Stimulated activated naive B cell treated with anti-CD40 and anti-IgM and Interleukin-4, amounts not matched to agents 10 μg/mL and 1 μg/mL and 100 μg/mL, for 72 hours (primary cell): ENCODE measurements around the gene KRT86.

Experiments
- ATAC-seq, 2 donors: fragments of 150-1000 bp; cut with Tn5 transposase; replicated peaks; 2 replicates each; pipeline ENCODE4 v1.10.0; 2021; ENCODE audit warnings: moderate library complexity in 1 of 2
- DNase-seq: peaks from one replicate; pipeline ENCODE4 v3.0.0; 2021
- H3K27ac Mint-ChIP-seq: one replicate; pipeline ENCODE4 v1.8.0; 2022; ENCODE audit warnings: mild to moderate bottlenecking, mixed read lengths
- H3K27me3 Mint-ChIP-seq, 2 donors: one replicate each; pipeline ENCODE4 v1.8.0; 2022; ENCODE audit warnings: mixed read lengths in 2 of 2
- H3K36me3 Mint-ChIP-seq, 2 donors: one replicate each; pipeline ENCODE4 v1.8.0; 2022; ENCODE audit warnings: mixed read lengths in 2 of 2, mild to moderate bottlenecking in 1 of 2
- H3K4me1 Mint-ChIP-seq, 2 donors: one replicate each; pipeline ENCODE4 v1.8.0; 2022; ENCODE audit warnings: mixed read lengths in 2 of 2, mild to moderate bottlenecking in 1 of 2
- H3K4me3 Mint-ChIP-seq, 2 donors: one replicate each; pipeline ENCODE4 v1.8.0; 2022; ENCODE audit warnings: mild to moderate bottlenecking in 2 of 2, mixed read lengths in 2 of 2, moderate library complexity in 1 of 2
- H3K9me3 Mint-ChIP-seq, 2 donors: one replicate each; pipeline ENCODE4 v1.8.0; 2022; ENCODE audit warnings: mixed read lengths in 2 of 2, mild to moderate bottlenecking in 1 of 2

Gene KRT86

GRCh38 chr12:52263761-52264434, 10.5 kb upstream of the KRT86 start:
- Mint-ChIP-seq H3K27me3 (peaks cover 38 to 41% of the 10 kb centered on the region in 2 donors), H3K4me3 (no peak overlapping the region), H3K36me3 (no peaks in the 10 kb centered on the region), H3K27ac (no peak overlapping the region), H3K4me1 (no peaks in the 10 kb centered on the region), H3K9me3 (no peaks in the 10 kb centered on the region)
- ATAC-seq (no peak), DNase-seq (no peak)

- H3K4me1 Mint-ChIP-seq = no peaks in the 10 kb centered on the region
- ATAC-seq (no peak), DNase-seq (no peak)
- H3K36me3 Mint-ChIP-seq = no peaks in the 10 kb centered on the region
- peaks cover 33 to 36% of the 10 kb centered on the region in 2 donors for H3K27me3 Mint-ChIP-seq
- H3K27ac Mint-ChIP-seq = no peak overlapping the region
- H3K9me3 Mint-ChIP-seq = no peaks in the 10 kb centered on the region
- H3K4me3 Mint-ChIP-seq = no peak overlapping the region
Observed at GRCh38 chr12:52264435-52264825, 10.0 kb upstream of the KRT86 start.

- Mint-ChIP-seq H3K4me3 (no peak overlapping the region), H3K9me3 (no peaks in the 10 kb centered on the region), H3K36me3 (no peaks in the 10 kb centered on the region)
Observed at GRCh38 chr12:52266514-52266913, 7.9 kb upstream of the KRT86 start.

GRCh38 chr12:52267266-52267665, 7.2 kb upstream of the KRT86 start:
- H3K27me3 Mint-ChIP-seq = peaks cover 23 to 24% of the 10 kb centered on the region in 2 donors
- H3K27ac Mint-ChIP-seq = no peak overlapping the region
- ATAC-seq = no peak
- no peak overlapping the region for H3K4me3 Mint-ChIP-seq
- DNase-seq = no peak
- no peaks in the 10 kb centered on the region for H3K36me3 Mint-ChIP-seq
- no peaks in the 10 kb centered on the region for H3K9me3 Mint-ChIP-seq
- no peaks in the 10 kb centered on the region for H3K4me1 Mint-ChIP-seq

More at GRCh38 chr12:52266514-52266913, 7.9 kb upstream of the KRT86 start:
- H3K27ac Mint-ChIP-seq = no peak overlapping the region
- no peak for DNase-seq
- no peak for ATAC-seq
- H3K27me3 Mint-ChIP-seq = peaks cover 27 to 29% of the 10 kb centered on the region in 2 donors
- no peaks in the 10 kb centered on the region for H3K4me1 Mint-ChIP-seq

- H3K4me3 Mint-ChIP-seq = no peak overlapping the region
- no peak for DNase-seq
- no peak overlapping the region for H3K27ac Mint-ChIP-seq
- no peak for ATAC-seq
- H3K27me3 Mint-ChIP-seq = peaks cover 20% of the 10 kb centered on the region in 2 donors
- no peaks in the 10 kb centered on the region for H3K36me3 Mint-ChIP-seq
- H3K4me1 Mint-ChIP-seq = no peaks in the 10 kb centered on the region
- no peaks in the 10 kb centered on the region for H3K9me3 Mint-ChIP-seq
Observed at GRCh38 chr12:52267699-52268098, 6.7 kb upstream of the KRT86 start.

GRCh38 chr12:52268212-52268611, 6.2 kb upstream of the KRT86 start:
- Mint-ChIP-seq H3K4me3 (no peak overlapping the region), H3K36me3 (no peaks in the 10 kb centered on the region), H3K4me1 (no peaks in the 10 kb centered on the region), H3K27ac (no peak overlapping the region), H3K27me3 (peaks cover 20% of the 10 kb centered on the region in 2 donors), H3K9me3 (no peaks in the 10 kb centered on the region)
- no peak for ATAC-seq
- no peak for DNase-seq

- Mint-ChIP-seq H3K4me1 (no peaks in the 10 kb centered on the region), H3K27ac (no peak overlapping the region), H3K27me3 (peaks cover 28 to 34% of the 10 kb centered on the region in 2 donors), H3K36me3 (no peaks in the 10 kb centered on the region), H3K9me3 (no peaks in the 10 kb centered on the region), H3K4me3 (no peak overlapping the region)
- ATAC-seq (no peak), DNase-seq (no peak)
Observed at GRCh38 chr12:52270541-52271070, 3.8 kb upstream of the KRT86 start.

GRCh38 chr12:52271158-52271557, 3.3 kb upstream of the KRT86 start:
- no peak for DNase-seq
- no peak for ATAC-seq
- Mint-ChIP-seq H3K9me3 (no peaks in the 10 kb centered on the region), H3K4me3 (no peak overlapping the region), H3K27ac (no peak overlapping the region), H3K27me3 (peaks cover 29 to 37% of the 10 kb centered on the region in 2 donors), H3K36me3 (no peaks in the 10 kb centered on the region), H3K4me1 (no peaks in the 10 kb centered on the region)

- no peaks in the 10 kb centered on the region for H3K36me3 Mint-ChIP-seq
- no peak overlapping the region for H3K4me3 Mint-ChIP-seq
- DNase-seq (no peak), ATAC-seq (no peak)
- no peak overlapping the region for H3K27ac Mint-ChIP-seq
- H3K9me3 Mint-ChIP-seq = no peaks in the 10 kb centered on the region
- peaks cover 53 to 57% of the 10 kb centered on the region in 2 donors for H3K27me3 Mint-ChIP-seq
- peaks cover 7 to 12% of the 10 kb centered on the region in 2 donors for H3K4me1 Mint-ChIP-seq
Observed at GRCh38 chr12:52275686-52276085, 1.2 kb downstream of the KRT86 start.

- DNase-seq (no peak), ATAC-seq (no peak)
- H3K36me3 Mint-ChIP-seq = no peaks in the 10 kb centered on the region
- H3K9me3 Mint-ChIP-seq = no peaks in the 10 kb centered on the region
- no peak overlapping the region for H3K4me3 Mint-ChIP-seq
- H3K4me1 Mint-ChIP-seq = peaks cover 7 to 12% of the 10 kb centered on the region in 2 donors
- peaks cover 50 to 55% of the 10 kb centered on the region in 2 donors for H3K27me3 Mint-ChIP-seq
- H3K27ac Mint-ChIP-seq = no peak overlapping the region
Observed at GRCh38 chr12:52277486-52278245, 3.2 kb downstream of the KRT86 start.

- Mint-ChIP-seq H3K4me3 (peak overlapping the region in 1 of 2 donors; percentile 12), H3K36me3 (no peaks in the 10 kb centered on the region), H3K27ac (no peak overlapping the region), H3K9me3 (no peaks in the 10 kb centered on the region), H3K4me1 (peaks cover 7 to 12% of the 10 kb centered on the region in 2 donors), H3K27me3 (peaks cover 55 to 58% of the 10 kb centered on the region in 2 donors)
- DNase-seq = peak; percentile 58
- ATAC-seq = peak; percentile 93 to 98
Observed at GRCh38 chr12:52278575-52279421, 4.4 kb downstream of the KRT86 start.

- peaks cover 50 to 51% of the 10 kb centered on the region in 2 donors for H3K27me3 Mint-ChIP-seq
- no peak overlapping the region for H3K27ac Mint-ChIP-seq
- ATAC-seq (no peak), DNase-seq (no peak)
- peaks cover 7 to 12% of the 10 kb centered on the region in 2 donors for H3K4me1 Mint-ChIP-seq
- no peaks in the 10 kb centered on the region for H3K36me3 Mint-ChIP-seq
- H3K4me3 Mint-ChIP-seq = no peak overlapping the region
- H3K9me3 Mint-ChIP-seq = no peaks in the 10 kb centered on the region
Observed at GRCh38 chr12:52279422-52280318, 5.2 kb downstream of the KRT86 start.

GRCh38 chr12:52280319-52280795, 5.9 kb downstream of the KRT86 start:
- Mint-ChIP-seq H3K27ac (no peak overlapping the region), H3K36me3 (no peaks in the 10 kb centered on the region), H3K27me3 (peaks cover 46 to 47% of the 10 kb centered on the region in 2 donors), H3K4me1 (peaks cover 7 to 12% of the 10 kb centered on the region in 2 donors), H3K9me3 (no peaks in the 10 kb centered on the region), H3K4me3 (no peak overlapping the region)
- no peak for ATAC-seq
- DNase-seq = no peak
